Fibroblast of skin of scalp (primary cell): Measurements from ENCODE around the gene PLCB1.
A peak's percentile ranks its signal among the peaks of the same experiment; 100 is the strongest.

Experiments
- DNase-seq: peaks from one replicate; pipeline ENCODE4 v3.0.0-alpha.2; 2013

The PLCB1 gene

GRCh38 chr20:8246716-8247115 lies 114.7 kb downstream of the PLCB1 start:
- DNase-seq, result no peak

GRCh38 chr20:8248051-8248450 lies 116.0 kb downstream of the PLCB1 start:
- no peak for DNase-seq

- no peak for DNase-seq
Measured at GRCh38 chr20:8249634-8250033, 117.6 kb downstream of the PLCB1 start.

GRCh38 chr20:8250539-8251200 lies 118.6 kb downstream of the PLCB1 start:
- no peak for DNase-seq

GRCh38 chr20:8251201-8251575 lies 119.1 kb downstream of the PLCB1 start:
- DNase-seq, result no peak

- no peak for DNase-seq
Measured at GRCh38 chr20:8254911-8255582, 123.0 kb downstream of the PLCB1 start.

GRCh38 chr20:8255945-8256632 lies 124.0 kb downstream of the PLCB1 start:
- no peak for DNase-seq

- no peak for DNase-seq
Measured at GRCh38 chr20:8260837-8261251, 128.8 kb downstream of the PLCB1 start.

GRCh38 chr20:8262721-8263120 lies 130.7 kb downstream of the PLCB1 start:
- DNase-seq, result no peak

GRCh38 chr20:8265588-8265987 lies 133.5 kb downstream of the PLCB1 start:
- no peak for DNase-seq

GRCh38 chr20:8267009-8267408 lies 134.9 kb downstream of the PLCB1 start:
- peak; percentile 47 for DNase-seq

GRCh38 chr20:8271727-8272126 lies 139.7 kb downstream of the PLCB1 start:
- DNase-seq, result no peak

- no peak for DNase-seq
Measured at GRCh38 chr20:8272766-8273165, 140.7 kb downstream of the PLCB1 start.

GRCh38 chr20:8284902-8285301 lies 152.8 kb downstream of the PLCB1 start:
- DNase-seq, result no peak

- DNase-seq, result peak; percentile 27
Measured at GRCh38 chr20:8287340-8287739, 155.3 kb downstream of the PLCB1 start.

GRCh38 chr20:8291200-8291599 lies 159.1 kb downstream of the PLCB1 start:
- DNase-seq, result no peak

- peak; percentile 86 for DNase-seq
Measured at GRCh38 chr20:8291873-8292272, 159.8 kb downstream of the PLCB1 start.

- no peak for DNase-seq
Measured at GRCh38 chr20:8292793-8293192, 160.7 kb downstream of the PLCB1 start.

GRCh38 chr20:8293750-8294149 lies 161.7 kb downstream of the PLCB1 start:
- no peak for DNase-seq

- no peak for DNase-seq
Measured at GRCh38 chr20:8296536-8296935, 164.5 kb downstream of the PLCB1 start.

GRCh38 chr20:8298426-8299043 lies 166.5 kb downstream of the PLCB1 start:
- no peak for DNase-seq

- peak; percentile 58 for DNase-seq
Measured at GRCh38 chr20:8299921-8300320, 167.9 kb downstream of the PLCB1 start.

GRCh38 chr20:8301655-8302054 lies 169.6 kb downstream of the PLCB1 start:
- no peak for DNase-seq
